Measurements from ENCODE around the gene ATP8A1.
A peak's percentile ranks its signal among the peaks of the same experiment; 100 is the strongest.
"Not testable (repeated sequence)": the region's sequence is repeated elsewhere in the genome, so short reads cannot be mapped to it uniquely, and the experiment has no call there.

The ATP8A1 gene

DNA sequence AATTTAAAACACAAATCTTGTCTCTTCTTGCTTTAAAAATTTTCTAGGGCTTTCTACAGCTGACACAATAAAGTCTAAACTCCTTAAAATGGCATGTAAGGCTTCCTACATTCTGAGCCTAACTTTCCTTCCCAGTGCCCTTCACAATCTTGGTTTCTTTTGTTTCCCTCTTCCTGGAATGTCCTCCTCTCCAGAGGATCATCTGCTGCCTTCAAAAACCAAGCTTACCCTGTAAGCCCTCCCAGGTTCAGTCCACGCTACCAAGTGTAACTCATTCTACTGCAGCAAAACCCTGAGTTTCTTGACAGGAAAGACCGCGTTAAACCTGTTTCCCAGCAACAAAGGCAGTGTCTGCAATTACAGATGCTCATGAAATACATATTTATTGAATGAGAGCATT, 168.4 kb downstream of the ATP8A1 start:
- ATAC-seq (no peak), DNase-seq (no peak)
- H3K27ac Mint-ChIP-seq, result peak overlapping the region in 1 of 2 donors; percentile 28
- H3K4me3 Mint-ChIP-seq, result no peak overlapping the region
- H3K9me3 Mint-ChIP-seq, result no peaks in the 10 kb centered on the region
- no peaks in the 10 kb centered on the region for H3K27me3 Mint-ChIP-seq
- H3K4me1 Mint-ChIP-seq, result peaks cover 19% of the 10 kb centered on the region

DNA sequence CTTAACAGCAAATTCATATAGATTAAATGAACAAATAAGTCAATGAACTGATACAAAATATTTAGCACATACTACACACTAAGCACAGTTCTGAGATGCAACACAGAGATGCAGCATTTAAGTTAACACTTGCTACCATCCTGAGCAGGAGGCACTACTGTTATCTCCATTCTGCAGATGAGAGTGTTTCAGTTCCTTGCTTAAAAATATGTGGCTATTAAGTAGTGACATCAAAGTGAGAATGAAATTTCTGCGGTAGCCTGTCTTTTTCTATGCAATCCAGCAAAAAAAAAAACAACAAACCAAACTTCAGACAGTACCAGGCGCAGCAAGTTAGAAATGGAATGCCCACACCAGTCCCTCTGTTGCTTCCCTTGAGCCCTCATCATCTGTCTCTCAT, 168.8 kb downstream of the ATP8A1 start:
- H3K4me1 Mint-ChIP-seq, result peaks cover 19% of the 10 kb centered on the region
- DNase-seq (no peak), ATAC-seq (no peak)
- no peaks in the 10 kb centered on the region for H3K27me3 Mint-ChIP-seq
- no peak overlapping the region for H3K27ac Mint-ChIP-seq
- H3K9me3 Mint-ChIP-seq, result no peaks in the 10 kb centered on the region
- no peak overlapping the region for H3K4me3 Mint-ChIP-seq

DNA sequence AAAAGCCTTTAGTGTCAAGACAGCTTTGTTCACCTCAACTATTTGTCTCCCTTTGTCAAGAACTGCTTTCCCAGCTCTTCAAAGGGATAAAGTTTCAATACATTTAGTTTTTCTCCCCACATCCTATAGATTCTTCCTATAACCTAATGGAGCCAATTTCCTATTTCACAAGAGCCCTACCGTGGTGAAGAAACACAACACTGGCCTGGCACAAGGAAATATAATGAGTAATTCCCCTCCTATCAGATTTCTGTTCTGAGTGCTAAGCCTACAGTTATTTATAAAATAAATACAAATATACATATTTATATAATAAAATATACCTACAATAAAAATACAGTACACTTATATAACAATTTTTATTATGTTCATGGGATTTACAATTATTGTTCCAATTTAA, 169.7 kb downstream of the ATP8A1 start:
- H3K27ac Mint-ChIP-seq, result no peak overlapping the region
- peaks cover 19% of the 10 kb centered on the region for H3K4me1 Mint-ChIP-seq
- no peaks in the 10 kb centered on the region for H3K27me3 Mint-ChIP-seq
- no peak for ATAC-seq
- no peaks in the 10 kb centered on the region for H3K9me3 Mint-ChIP-seq
- DNase-seq, result no peak
- no peak overlapping the region for H3K4me3 Mint-ChIP-seq

DNA sequence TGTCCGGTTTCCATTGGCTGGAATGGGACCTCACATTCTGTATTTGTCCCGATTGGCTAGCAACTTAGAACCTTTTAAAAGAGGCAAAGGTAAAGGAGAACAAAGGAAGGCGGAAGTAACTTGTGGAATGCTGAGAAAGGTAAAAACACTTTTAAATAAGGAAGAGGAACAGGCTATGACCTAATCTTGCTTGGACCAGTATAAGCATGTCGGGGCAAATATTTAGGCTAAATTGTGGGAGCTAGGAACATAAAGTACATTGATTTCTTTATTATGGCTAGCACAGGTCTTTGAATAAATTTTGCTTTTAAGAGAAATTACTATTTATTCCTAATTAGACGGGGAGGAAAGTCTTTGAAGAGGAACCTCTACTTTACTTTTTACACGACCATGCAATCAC, 170.7 kb downstream of the ATP8A1 start:
- H3K4me3 Mint-ChIP-seq, H3K27ac Mint-ChIP-seq, H3K27me3 Mint-ChIP-seq, DNase-seq, H3K9me3 Mint-ChIP-seq, ATAC-seq: not testable (repeated sequence)
- peaks cover 19% of the 10 kb centered on the region for H3K4me1 Mint-ChIP-seq

DNA sequence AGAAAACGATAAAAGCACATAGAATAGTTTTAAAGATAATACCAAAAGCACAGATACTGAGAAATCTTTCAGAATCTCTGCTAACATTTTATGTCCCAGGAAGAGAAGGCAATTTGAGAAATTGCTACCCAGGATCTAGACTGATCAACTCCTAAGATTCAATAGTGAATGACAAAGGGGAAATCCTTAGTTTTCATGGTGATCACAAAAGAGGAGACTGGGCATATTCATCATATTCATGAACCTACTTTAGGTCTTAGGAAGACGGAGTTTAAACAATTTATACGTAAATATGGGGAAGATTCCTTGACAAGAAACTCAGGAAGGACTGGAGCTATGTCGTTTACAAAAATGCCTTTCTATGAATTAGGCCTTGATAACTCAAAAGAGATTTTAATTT, 172.3 kb downstream of the ATP8A1 start:
- no peaks in the 10 kb centered on the region for H3K9me3 Mint-ChIP-seq
- H3K4me3 Mint-ChIP-seq, result no peak overlapping the region
- H3K27me3 Mint-ChIP-seq, result no peaks in the 10 kb centered on the region
- H3K4me1 Mint-ChIP-seq, result peaks cover 8% of the 10 kb centered on the region
- DNase-seq (no peak), ATAC-seq (no peak)
- H3K27ac Mint-ChIP-seq, result peak overlapping the region in 1 of 2 donors; percentile 23

DNA sequence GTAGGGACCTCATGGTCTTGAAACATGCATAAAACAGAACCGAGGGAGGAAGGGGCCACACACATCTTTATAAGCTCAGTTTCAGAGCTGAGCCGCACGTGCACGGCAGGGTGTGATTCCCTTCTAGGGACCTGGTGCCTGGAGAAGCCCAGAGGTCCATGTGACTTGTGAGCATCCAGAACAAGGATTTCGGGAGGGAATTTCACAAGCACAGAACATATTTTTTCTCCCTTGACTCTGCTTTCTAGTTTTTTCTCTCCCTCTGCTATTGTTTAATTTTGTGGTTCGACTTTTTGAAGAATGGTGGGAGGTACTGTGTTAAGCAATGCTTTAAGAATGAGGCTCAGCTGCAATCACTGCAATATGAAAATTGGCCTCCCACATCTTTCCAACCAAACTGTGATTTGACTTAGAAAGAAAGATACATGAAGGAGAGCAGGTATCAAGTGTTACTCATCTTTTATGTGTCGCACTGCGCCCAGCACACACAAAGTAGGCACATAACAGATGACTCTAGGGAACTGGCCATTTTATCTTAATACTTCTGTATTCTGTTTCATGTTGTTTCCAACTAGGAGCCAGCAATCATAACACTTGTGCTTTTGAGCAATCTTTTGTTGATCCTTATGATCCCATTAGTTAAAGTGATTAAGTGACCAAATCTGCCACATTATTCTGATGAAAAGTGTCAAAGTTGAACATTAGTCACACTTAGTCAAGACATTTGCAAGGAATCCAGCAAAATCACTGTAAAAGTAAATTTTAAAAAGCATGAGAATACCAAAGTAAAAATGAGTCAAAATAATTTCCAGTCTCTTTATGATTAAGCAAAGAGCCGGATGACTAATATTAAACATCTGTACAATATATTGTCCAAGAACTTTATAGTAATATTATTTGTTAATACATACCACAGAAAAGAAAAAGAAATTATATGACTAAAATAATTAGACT, 173.2 kb downstream of the ATP8A1 start:
- no peaks in the 10 kb centered on the region for H3K27me3 Mint-ChIP-seq
- no peak overlapping the region for H3K27ac Mint-ChIP-seq
- H3K9me3 Mint-ChIP-seq, result no peaks in the 10 kb centered on the region
- DNase-seq, result no peak
- H3K4me1 Mint-ChIP-seq, result peaks cover 4% of the 10 kb centered on the region
- no peak overlapping the region for H3K4me3 Mint-ChIP-seq
- no peak for ATAC-seq

DNA sequence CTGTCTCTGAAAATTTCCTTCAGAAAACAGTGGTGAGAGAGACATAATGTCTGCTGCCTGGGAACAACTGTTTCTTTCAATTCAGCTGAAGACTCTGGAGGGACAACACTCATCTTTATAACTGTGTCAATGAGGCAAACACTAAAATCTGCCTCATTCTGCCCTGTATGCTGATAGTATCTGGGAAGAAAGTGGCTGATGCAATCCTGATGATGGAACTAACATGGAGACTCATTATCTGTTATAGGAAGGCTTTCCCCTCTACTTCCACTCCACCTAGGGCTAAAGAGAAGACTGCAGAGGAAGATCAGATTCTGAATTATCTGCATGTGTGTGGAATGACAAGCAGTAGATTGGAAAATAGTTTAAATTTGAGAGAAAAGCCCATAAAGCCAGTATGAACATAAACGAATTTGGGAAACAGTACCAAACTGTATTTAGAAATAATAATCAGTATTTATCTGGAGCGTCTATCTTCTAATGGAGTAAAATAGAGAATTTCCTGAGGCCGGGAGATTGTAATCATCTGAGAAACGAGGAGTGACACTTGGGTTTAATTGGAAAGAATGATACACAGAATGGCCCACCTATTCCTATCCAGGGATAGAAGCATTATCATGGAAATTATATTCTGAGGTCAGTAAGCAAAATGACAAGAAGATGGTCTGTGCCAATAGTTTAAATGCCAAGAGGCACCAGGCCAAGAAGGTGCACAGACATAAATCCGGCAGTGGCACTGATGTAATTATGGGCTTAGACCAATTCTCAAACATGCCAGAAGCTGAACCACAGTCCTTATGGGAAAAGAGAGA, 174.2 kb downstream of the ATP8A1 start:
- Mint-ChIP-seq H3K4me3 (no peak overlapping the region), H3K9me3 (no peaks in the 10 kb centered on the region), H3K27me3 (no peaks in the 10 kb centered on the region), H3K27ac (peak overlapping the region in 1 of 2 donors; percentile 81), H3K4me1 (no peaks in the 10 kb centered on the region)
- ATAC-seq, result no peak
- no peak for DNase-seq

DNA sequence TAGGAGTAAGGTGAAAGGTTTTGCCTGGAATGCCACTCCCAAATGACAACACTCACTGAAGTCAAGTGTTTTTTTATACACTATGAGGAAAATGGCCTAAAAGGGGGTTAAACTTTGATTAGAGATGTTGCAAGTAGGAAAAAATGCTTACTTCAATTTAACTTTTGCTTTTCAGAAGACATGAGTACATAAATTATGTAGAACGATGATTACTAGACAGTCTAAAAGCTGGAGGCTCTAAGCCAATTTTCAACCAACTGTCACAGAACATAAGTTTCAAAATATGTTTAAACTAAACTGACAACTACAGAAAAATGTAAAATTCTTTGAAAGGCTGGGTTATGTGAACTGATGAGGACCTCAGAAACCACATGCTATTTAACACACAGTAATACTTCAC, 176.2 kb downstream of the ATP8A1 start:
- H3K9me3 Mint-ChIP-seq, result no peaks in the 10 kb centered on the region
- no peaks in the 10 kb centered on the region for H3K4me1 Mint-ChIP-seq
- no peaks in the 10 kb centered on the region for H3K27me3 Mint-ChIP-seq
- H3K27ac Mint-ChIP-seq, result no peak overlapping the region
- DNase-seq, result no peak
- H3K4me3 Mint-ChIP-seq, result no peak overlapping the region
- no peak for ATAC-seq

DNA sequence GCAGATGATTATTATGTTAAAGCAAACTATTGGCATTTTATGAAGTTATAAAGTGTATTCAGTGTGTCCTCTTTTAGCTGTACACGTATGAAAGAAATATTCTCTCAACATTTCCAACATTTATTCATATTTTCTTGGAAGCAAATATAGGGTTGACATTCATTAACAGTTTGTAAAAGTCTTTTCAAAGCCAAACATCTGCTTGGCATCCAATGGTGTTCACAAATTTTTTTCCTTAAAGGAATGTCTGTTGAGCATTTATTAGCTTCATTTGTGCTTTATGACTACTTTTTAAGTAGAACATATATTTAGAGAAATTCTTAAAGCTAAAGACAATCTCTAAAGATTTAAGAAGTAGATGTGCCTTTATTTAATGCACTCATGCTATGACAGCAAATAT, 176.6 kb downstream of the ATP8A1 start:
- H3K9me3 Mint-ChIP-seq, result no peaks in the 10 kb centered on the region
- no peak for ATAC-seq
- no peaks in the 10 kb centered on the region for H3K27me3 Mint-ChIP-seq
- no peaks in the 10 kb centered on the region for H3K4me1 Mint-ChIP-seq
- no peak for DNase-seq
- H3K4me3 Mint-ChIP-seq, result no peak overlapping the region
- H3K27ac Mint-ChIP-seq, result no peak overlapping the region

DNA sequence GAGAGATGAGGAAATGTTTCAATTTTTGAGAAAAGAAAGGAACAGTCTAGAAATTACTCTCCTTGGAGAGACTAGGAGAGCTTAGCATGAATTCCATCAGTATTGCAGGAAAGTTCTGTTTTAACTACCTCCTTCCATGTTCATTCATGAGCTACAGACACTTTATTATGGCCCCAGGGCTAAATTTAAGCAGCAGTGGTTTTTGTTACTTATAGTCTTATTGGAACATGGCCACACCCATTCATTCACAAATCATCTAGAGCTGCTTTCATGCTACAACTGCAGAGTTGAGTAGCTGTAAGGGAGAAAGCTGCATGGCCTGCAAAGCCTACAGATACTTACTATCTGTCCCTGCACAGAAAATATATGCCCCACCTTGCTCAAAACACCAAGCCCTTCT, 178.0 kb downstream of the ATP8A1 start:
- H3K27me3 Mint-ChIP-seq, result no peaks in the 10 kb centered on the region
- H3K9me3 Mint-ChIP-seq, result no peaks in the 10 kb centered on the region
- H3K27ac Mint-ChIP-seq, result no peak overlapping the region
- H3K4me1 Mint-ChIP-seq, result no peaks in the 10 kb centered on the region
- no peak for DNase-seq
- no peak for ATAC-seq
- no peak overlapping the region for H3K4me3 Mint-ChIP-seq

DNA sequence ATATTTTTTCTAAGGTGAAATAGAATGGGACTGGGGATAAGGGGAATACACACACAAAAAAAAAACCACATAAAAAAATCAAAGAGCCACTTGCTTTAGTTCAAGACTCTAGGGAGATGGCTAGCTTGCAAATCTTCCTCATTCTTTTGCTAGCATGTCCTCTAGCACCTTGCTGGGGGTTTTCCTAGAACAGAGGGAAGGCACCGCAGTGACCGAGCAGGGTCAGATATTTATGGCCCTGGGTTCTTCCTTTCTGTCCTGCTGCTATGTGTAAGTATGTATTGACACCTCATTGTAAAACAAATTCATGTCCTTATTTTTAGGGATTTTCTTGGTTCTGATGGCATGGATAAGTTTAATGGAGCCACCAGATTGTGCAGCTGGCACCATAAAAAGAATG, 178.4 kb downstream of the ATP8A1 start:
- H3K27ac Mint-ChIP-seq, result no peak overlapping the region
- H3K4me3 Mint-ChIP-seq, result no peak overlapping the region
- H3K27me3 Mint-ChIP-seq, result no peaks in the 10 kb centered on the region
- H3K9me3 Mint-ChIP-seq, result no peaks in the 10 kb centered on the region
- DNase-seq, result no peak
- H3K4me1 Mint-ChIP-seq, result no peaks in the 10 kb centered on the region
- no peak for ATAC-seq

DNA sequence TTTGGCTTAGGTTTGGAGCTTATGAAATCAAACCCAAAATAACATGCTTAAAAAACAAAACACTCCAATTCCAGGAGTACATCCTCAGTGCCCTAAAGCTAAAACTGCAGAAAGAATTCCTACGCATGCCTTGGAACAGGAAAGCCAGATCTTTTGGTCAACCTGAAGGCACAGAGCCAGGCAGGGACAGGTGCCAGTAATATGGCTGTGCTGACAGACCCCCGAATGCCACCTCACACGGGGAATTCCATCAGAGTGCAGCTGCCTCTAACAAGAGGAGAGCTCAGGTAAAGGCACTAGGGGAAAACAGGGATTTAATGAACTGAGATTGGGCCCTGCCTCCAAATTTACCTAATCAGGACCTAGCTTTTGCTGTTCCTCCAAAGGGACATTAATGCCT, 182.5 kb downstream of the ATP8A1 start:
- no peaks in the 10 kb centered on the region for H3K4me1 Mint-ChIP-seq
- H3K4me3 Mint-ChIP-seq, result no peak overlapping the region
- no peak for ATAC-seq
- DNase-seq, result no peak
- no peaks in the 10 kb centered on the region for H3K9me3 Mint-ChIP-seq
- no peaks in the 10 kb centered on the region for H3K27me3 Mint-ChIP-seq
- H3K27ac Mint-ChIP-seq, result no peak overlapping the region

DNA sequence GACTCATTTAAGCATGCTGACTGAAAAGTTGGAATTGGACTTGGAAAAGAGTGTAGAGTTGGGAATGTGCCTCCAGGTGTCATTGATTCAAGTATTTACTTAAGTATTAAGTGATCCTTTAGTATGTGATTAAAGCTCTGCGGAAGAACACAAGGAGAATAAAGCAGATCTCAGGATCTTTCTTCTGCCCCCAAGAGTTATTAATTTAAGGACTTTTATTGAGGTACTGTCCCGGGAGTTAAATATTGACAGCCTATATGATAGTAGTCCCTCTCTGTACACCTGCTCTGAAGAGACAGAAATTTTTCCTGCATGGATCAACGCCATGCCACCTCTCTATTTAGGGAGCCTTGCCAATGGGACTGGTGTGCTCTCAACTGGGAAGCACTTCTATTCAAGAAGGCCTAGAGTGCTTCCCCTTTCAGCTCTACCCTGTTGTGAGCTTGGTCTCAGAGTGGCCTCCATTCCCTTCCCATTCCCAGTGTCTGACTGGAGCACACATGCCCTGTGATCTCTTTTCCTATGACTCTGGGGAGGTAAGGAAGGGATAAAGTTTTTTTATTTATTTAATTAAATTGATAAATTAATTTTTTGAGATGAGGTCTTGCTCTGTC, 183.7 kb downstream of the ATP8A1 start:
- no peaks in the 10 kb centered on the region for H3K4me1 Mint-ChIP-seq
- ATAC-seq (no peak), DNase-seq (no peak)
- H3K4me3 Mint-ChIP-seq, result no peak overlapping the region
- no peaks in the 10 kb centered on the region for H3K9me3 Mint-ChIP-seq
- no peak overlapping the region for H3K27ac Mint-ChIP-seq
- H3K27me3 Mint-ChIP-seq, result no peaks in the 10 kb centered on the region

DNA sequence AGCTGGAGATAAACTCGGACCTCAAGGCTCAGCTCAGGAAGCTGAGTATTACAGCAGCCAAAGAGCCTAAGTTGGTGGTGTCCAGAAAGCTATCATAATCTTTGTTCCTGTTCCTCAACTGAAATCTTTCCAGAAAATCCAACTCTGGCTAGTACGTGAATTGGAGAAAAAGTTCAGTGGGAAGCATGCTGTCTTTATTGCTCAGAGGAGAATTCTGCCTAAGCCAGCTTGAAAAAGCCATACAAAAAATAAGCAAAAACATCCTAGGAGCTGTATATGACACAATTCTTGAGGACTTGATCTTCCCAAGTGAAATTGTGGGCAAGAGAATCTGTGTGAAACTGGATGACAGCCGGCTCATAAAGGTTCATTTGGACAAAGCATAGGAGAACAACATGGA, 185.0 kb downstream of the ATP8A1 start:
- no peak for ATAC-seq
- Mint-ChIP-seq H3K4me3 (no peak overlapping the region), H3K27me3 (no peaks in the 10 kb centered on the region), H3K4me1 (no peaks in the 10 kb centered on the region), H3K27ac (no peak overlapping the region), H3K9me3 (no peaks in the 10 kb centered on the region)
- no peak for DNase-seq

DNA sequence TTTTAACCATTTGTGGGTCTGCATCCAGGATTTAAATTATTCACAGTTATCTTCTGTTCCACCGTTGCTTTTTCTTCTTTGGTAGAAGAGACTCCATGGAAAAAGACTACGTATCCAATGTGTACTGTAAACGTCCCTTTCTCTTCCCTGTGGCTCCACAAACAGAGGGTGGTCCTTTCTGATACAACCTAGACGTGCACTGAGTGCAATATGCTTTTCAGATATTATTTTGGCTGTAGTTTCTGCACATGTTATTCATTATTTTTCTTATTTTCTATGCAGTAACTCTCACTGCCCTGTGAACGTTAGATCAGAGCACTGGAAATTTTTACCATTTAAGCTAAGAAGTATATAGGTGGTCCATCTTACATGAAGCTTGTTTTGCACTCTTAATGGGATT, 186.9 kb downstream of the ATP8A1 start:
- Mint-ChIP-seq H3K27ac (no peak overlapping the region), H3K4me1 (no peaks in the 10 kb centered on the region), H3K27me3 (no peaks in the 10 kb centered on the region), H3K4me3 (no peak overlapping the region), H3K9me3 (no peaks in the 10 kb centered on the region)
- ATAC-seq, result no peak
- DNase-seq, result no peak

DNA sequence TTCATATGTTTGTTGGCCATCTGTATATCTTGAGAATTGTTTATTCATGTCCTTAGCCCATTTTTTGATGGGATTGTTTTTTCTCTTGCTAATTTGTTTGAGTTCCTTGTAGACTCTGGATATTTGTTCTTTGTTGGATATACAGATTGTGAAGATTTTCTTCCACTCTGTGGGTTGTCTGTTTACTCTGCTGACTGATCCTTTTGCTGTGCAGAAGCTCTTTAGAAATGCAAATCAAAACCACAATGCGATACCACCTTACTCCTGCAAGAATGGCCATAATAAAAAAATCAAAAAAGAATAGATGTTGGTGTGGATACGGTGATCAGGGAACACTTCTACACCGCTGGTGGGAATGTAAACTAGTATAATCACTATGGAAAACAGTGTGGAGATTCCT, 189.1 kb downstream of the ATP8A1 start:
- H3K27me3 Mint-ChIP-seq, H3K9me3 Mint-ChIP-seq, H3K4me1 Mint-ChIP-seq, H3K4me3 Mint-ChIP-seq, H3K27ac Mint-ChIP-seq, ATAC-seq, DNase-seq: not testable (repeated sequence)
